GM20000 (cell line): ENCODE results near the gene GABBR2.

Experiments used
- DNase-seq: peaks from one replicate; pipeline ENCODE4 v3.0.0; 2012; ENCODE audit warnings: low spot score
- CTCF ChIP-seq: IDR thresholded peaks from 2 replicates; pipeline ENCODE4 v1.5.1; 2012; ENCODE audit warnings: mild to moderate bottlenecking, control low read depth; ENCODE audit errors: extremely low read depth, missing control alignments

The GABBR2 gene

GRCh38 chr9:98303633-98304125, 405.1 kb downstream of the GABBR2 start:
- DNase-seq = no peak
- no peak for TF ChIP-seq CTCF

GRCh38 chr9:98302938-98303632, 405.6 kb downstream of the GABBR2 start:
- DNase-seq = no peak
- no peak for TF ChIP-seq CTCF

- DNase-seq = no peak
- no peak for TF ChIP-seq CTCF
Measured at GRCh38 chr9:98302150-98302549, 406.6 kb downstream of the GABBR2 start.

GRCh38 chr9:98300611-98301010, 408.1 kb downstream of the GABBR2 start:
- TF ChIP-seq CTCF = no peak
- DNase-seq = no peak

GRCh38 chr9:98298476-98298875, 410.3 kb downstream of the GABBR2 start:
- no peak for TF ChIP-seq CTCF
- no peak for DNase-seq

- DNase-seq = no peak
- no peak for TF ChIP-seq CTCF
Measured at GRCh38 chr9:98295824-98296223, 412.9 kb downstream of the GABBR2 start.

- DNase-seq = no peak
- TF ChIP-seq CTCF = no peak
Measured at GRCh38 chr9:98291820-98292219, 416.9 kb downstream of the GABBR2 start.
